ENCODE data around the gene F2RL2.

- TF ChIP-seq CTCF (conservative IDR thresholded peaks at IDR 0.05 in 1 of 2, IDR thresholded peaks at IDR 0.05 in 1 of 2; ENCODE audit: low read depth in 1 of 2, low read length in 2 of 2) (no peak), EZH2 (IDR thresholded peaks at IDR 0.05; ENCODE audit: low read length, missing control alignments) (no peak)
Measured at GRCh38 chr5:76608833-76609232, 14.4 kb downstream of the F2RL2 start.

All from fibroblast of lung (primary cell).